ENCODE data around the gene EBF3.

EBF3 gene

GRCh38 chr10:129888784-129889616 lies 75.1 kb downstream of the EBF3 start:
- DNase-seq (ENCODE audit: low read depth) = peak; percentile 38

- no peak for DNase-seq (ENCODE audit: low read depth)
Measured at GRCh38 chr10:129887986-129888783, 75.9 kb downstream of the EBF3 start.

- no peak for DNase-seq (ENCODE audit: low read depth)
Measured at GRCh38 chr10:129887381-129887905, 76.6 kb downstream of the EBF3 start.

DNA sequence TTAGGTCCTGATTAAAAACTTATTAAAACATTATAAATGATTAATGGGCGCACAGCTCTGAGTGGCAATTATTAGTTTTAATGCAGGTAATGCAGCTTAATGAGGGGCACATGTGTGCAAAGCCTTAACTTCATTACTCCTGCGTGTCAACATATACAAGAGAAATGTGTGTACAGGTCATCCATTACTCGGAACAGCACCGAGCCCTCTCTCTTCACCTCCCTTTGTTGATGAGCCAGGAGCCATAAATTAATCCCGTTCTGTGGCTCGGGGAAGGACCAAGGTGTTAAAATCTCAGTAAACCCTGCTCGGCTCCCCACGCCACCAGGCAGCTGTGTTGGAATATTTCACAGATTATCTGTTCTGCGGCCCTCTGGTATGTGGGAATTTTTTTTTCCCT lies 77.8 kb downstream of the EBF3 start:
- no peak for DNase-seq (ENCODE audit: low read depth)

DNA sequence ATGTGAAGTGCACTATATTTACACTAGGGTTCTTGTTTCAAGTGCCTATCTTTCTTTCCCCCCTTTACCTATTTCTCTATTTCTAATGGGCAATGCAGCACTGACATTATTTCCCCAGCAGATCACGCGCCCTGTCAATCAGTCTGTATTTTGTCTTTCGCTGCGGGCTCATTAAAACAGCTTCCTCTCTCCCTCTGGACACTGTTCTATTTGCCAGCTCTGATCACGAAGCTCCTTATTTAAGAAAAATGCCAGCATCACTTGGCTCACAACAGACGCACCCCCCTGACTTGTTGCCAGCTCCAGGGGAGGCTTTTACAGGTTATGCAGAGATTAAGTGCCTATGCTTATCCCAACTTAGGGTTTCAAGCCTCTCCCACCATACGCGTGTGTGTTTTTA lies 78.5 kb downstream of the EBF3 start:
- no peak for DNase-seq (ENCODE audit: low read depth)

- no peak for DNase-seq (ENCODE audit: low read depth)
Measured at GRCh38 chr10:129884398-129885078, 79.5 kb downstream of the EBF3 start.

- no peak for DNase-seq (ENCODE audit: low read depth)
Measured at GRCh38 chr10:129883626-129884397, 80.3 kb downstream of the EBF3 start.

GRCh38 chr10:129883029-129883428 lies 81.0 kb downstream of the EBF3 start:
- DNase-seq (ENCODE audit: low read depth) = peak; percentile 12

- no peak for DNase-seq (ENCODE audit: low read depth)
Measured at GRCh38 chr10:129882291-129883010, 81.6 kb downstream of the EBF3 start.

GRCh38 chr10:129881641-129882040 lies 82.4 kb downstream of the EBF3 start:
- no peak for DNase-seq (ENCODE audit: low read depth)

DNA sequence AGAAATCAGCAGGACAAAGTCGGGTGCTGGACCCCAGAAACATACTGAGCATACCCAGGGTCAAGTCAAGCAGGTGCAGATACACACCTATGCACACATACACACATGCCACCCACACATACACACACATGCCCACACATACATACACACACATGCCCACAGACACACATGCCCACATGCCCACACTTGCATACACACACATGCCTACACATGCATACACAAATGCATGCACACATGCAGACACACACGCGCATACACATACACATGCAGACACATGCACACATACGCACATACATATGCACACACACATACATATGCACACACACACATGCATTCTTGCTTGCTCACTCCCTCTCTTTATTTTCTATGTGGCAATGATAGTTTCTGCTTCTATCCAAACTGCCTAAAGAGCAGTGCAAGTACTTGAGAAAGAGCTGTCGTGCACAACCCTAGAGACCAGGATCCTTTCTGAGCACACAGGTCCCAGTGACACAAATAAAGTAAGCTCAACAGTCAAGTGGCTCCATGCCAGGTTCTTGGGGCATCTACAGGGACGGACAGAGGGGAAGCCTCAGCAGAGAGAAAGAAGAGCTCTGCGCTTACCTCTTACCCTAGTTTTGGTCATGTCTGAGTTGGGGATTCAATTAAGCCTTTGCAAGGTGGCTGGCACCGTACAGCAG lies 83.7 kb downstream of the EBF3 start:
- DNase-seq (ENCODE audit: low read depth) = no peak

DNA sequence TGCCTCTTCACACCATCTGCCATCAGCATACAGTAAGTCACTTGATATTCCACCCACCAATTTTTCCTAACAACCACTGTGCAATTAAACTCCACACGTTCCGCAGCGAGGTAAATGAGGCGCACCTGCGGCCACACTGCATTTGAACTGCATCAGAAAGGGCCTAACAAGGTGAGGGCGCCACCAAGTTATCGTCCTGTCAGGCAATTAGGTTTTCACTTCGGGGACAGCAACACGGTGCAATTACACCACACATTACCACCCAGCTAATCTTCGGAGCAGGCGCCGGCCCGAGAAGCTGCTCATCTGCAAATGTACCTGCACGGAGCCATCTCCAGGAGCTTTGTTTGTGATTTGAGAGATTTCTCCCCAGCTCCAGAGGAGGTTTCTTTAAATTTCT lies 84.4 kb downstream of the EBF3 start:
- no peak for DNase-seq (ENCODE audit: low read depth)

DNA sequence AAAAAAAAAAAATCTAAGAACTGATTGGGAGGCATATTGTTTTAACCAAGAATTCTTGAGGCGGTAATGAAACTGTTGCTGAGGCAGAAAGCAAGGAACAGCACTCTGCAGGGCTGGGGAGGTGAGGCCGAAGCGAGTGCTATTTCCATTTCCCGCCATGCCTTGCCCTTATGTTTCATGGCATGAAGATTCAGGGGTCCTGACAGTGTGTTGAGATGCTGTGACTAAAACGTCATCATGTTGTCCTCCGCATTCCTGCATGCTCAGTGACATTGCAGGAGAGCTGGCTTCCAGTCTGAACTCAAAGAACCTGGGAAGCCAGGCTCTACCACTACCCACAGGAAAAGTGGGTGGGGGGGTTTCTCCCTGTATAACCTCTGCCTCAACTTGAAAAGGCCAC lies 85.2 kb downstream of the EBF3 start:
- DNase-seq (ENCODE audit: low read depth) = no peak

- DNase-seq (ENCODE audit: low read depth) = peak; percentile 13
Measured at GRCh38 chr10:129877773-129878371, 86.2 kb downstream of the EBF3 start.

DNA sequence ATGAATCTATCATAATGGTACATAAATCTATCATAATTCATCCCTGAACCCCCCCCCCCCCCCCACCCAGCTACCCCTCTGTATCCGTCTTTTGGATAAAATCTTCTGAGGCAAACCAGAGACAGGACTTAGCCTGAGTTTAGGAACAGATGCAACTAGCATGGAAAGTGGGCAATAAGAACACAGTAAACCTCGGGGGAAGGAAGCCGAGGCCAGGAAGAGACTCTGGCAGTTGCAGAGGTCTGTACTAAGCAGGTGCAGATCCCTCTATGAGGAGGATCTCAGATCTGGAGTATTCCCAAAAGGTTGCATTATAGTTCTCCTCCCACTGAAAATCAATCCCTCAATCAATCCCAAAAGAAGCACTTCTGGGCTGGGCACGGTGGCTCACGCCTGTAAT lies 87.2 kb downstream of the EBF3 start:
- DNase-seq (ENCODE audit: low read depth) = no peak

- no peak for DNase-seq (ENCODE audit: low read depth)
Measured at GRCh38 chr10:129875993-129876726, 87.9 kb downstream of the EBF3 start.

- no peak for DNase-seq (ENCODE audit: low read depth)
Measured at GRCh38 chr10:129873351-129873750, 90.7 kb downstream of the EBF3 start.

DNA sequence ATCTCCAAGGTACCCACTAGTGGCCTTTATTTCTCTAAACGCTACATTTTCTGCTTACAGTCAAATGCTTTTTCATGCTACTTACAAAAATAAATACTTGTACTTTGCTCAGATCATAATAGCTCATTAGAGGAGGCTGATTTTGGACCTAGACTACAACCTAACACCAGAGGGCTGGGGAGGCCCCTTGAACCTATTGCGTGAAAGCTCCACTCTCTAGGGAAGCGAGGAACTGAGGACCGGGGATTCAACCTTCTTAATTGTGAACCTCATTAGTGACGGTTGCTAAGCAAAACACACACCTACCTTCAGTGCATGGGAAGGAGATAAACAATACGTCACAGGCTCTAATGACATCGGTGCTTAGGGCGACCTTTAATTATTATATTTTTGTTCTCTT lies 92.1 kb downstream of the EBF3 start:
- no peak for DNase-seq (ENCODE audit: low read depth)

DNA sequence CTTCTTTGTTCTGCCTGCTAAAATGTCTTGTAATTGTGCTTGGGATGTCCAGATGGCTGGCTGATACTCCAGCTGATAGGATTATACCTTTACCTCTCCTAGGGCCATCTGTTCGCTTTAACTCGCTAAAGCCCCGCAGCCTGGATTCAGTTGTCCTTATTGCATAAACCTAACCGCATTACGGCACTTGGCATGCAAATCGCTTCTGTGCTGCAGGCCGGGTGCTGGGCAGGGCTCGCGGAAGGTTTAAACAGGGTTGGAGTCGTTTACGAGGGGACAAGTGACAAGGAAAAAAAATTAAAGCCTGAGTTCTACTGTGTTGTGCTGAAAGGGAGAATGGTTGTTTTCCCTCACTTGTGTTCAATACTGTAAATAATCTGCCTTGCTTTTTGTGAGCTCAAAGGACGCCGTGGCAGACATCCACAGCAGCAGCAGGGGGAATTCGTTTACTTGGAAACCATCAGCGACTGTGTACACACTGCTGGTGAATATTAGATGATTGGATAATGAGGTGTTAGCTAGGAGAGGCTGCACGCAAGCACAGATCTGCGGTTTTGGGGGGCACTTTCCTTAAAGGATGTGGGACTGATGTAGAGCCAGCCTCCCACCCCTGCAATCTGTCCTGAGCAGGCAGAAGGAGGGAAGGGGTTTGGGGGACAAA lies 93.0 kb downstream of the EBF3 start:
- DNase-seq (ENCODE audit: low read depth) = no peak
